Measurements from ENCODE around the gene DUS1L.

Gene DUS1L

GRCh38 chr17:82087961-82088837 lies 22.6 kb upstream of the DUS1L start:
- no peak for DNase-seq

DNA sequence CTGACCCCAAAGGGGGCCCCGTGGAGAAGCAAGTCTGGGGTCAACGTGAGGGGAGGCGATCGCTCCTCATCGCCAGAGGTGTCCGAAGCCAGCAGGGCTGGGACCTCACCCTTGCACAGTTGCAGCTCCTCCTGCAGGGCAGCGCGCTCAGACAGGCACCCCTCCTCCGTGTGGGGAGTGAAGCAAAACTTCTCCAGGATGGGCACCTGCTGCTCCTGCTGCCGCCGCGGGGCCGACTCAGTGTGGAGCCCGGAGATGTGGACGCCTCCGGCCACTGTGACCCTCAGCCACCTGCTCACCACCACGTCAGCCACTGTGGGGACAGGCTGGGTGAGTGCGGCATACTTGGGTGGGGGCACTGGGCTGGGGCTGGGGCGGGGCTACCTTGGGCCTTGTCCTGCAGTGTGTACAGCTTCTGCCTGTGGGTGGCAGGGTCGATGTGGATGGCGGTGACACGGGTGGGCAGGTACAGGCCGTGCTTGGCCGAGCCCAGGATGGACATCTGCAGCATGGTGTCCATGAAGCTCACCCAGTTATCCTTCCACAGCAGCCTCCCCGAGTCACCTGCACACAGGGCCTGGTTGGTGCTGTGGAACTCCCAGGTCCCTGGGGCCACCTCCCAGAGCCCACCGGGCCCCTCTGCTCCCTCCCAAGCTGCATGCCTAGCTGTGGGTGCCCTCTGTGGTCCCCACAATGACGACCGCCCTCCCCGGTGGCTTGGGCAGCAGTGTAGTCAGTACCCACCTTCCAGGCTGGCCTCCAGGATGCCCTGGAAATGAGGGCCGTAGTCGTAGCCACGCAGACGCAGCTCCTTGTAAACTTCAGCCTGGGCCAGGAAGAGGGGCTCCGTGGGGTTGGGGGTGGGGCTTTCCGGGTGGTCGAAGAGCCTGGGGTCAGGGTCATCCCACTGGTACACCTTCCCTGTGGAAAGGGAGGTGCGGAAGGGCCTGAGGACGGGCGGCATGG lies 21.6 kb upstream of the DUS1L start:
- DNase-seq = no peak

- no peak for DNase-seq
Observed at GRCh38 chr17:82085931-82086764, 20.5 kb upstream of the DUS1L start.

DNA sequence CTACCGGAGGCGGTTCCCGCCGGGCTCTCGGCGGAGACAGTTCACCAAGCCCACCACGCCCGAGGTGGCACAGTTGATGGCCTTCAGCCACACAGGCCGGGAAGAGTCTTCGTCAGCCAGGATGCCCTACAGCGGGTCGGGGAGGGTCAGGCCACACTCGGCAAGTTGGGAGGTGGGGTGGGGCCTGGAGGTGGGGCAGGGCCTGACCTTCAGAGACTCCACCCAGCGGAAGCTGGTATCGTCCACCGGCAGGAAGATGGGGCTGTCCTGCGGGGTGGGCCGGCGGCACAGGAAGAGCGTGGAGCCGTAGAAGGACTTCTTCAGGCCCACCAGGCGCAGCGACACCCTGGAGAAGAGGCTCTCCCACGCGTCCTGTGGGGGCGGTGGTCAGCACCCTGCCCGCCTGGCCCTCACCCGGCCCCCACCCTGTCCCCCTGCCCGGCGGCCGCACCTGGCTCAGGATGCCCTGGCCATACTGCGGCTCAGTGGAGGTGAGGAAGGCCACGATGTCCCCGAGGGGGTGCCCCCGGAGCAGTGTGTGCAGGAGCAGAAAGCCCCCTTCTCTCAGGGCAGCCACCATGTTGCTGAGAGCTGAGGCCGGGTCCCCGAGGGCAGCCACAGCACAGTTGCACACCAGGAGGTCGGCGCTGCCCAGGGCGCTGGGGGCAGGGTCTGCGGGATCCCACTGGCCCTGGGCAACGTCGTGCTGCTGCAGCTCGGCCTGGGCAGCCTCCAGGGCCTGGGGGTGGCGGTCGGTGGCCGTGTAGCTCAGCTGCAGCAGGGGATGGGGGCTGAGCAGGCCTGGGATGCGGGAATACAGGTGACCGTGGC lies 19.6 kb upstream of the DUS1L start:
- DNase-seq = no peak

GRCh38 chr17:82084373-82085030 lies 18.9 kb upstream of the DUS1L start:
- no peak for DNase-seq

GRCh38 chr17:82083533-82084359 lies 18.1 kb upstream of the DUS1L start:
- DNase-seq = no peak

DNA sequence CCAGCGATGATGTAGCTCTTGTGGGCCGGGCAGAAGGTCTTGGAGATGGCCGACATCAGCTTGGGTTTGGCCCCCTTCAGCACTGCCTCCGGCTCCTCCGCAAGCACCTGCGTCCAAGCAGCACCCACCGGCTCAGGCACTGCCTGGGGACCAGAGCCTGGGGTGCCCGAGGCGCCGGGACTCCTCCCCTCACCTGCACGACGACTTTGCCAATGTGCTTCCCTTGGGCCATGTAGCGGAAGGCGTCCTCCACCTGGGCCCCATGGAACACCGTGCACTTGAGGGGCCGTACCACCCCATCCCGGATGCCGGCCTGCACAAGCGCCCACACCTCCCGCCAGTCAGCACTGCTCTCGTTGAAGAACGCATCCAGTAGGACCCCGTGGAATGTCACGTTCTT lies 17.4 kb upstream of the DUS1L start:
- DNase-seq = no peak

DNA sequence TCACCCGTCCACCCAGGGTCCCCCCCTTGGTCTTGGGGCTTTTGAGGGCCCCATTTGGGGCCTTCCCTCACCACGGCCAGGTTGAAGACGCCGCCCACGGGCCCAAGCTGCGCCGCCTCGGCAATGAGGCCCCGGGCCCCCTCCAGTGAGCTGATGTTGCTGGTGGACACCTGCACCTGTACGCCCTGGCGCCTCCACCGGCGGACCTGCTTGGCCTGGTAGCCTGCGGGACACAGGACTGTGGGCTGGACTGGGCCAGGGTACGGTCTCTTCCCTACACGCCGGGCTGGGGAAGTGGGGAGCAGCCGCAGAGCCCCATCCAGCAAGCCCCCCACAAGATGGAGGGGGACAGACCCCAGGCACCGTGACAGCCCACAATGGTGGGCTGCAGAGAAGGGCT lies 16.9 kb upstream of the DUS1L start:
- no peak for DNase-seq

DNA sequence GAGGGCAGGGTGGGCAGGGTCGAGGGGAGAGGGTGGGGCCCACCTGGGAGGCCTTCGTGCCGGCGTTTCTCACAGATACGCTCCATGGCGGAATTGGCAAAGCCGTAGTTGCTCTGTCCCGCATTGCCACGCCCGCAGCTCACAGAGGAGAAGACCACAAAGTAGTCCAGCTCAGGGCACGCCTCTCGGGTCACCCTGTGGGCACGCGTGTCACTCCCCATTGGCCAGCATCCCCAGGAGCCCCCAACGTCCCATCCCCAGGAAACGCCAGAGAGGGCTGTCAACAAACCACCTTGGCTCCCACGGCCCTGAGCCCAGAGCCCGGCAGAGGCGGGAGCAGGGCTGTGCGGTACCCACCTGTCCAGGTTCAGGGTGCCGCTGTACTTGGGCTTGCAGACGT lies 16.4 kb upstream of the DUS1L start:
- DNase-seq = no peak

GRCh38 chr17:82081546-82081945 lies 15.9 kb upstream of the DUS1L start:
- no peak for DNase-seq

DNA sequence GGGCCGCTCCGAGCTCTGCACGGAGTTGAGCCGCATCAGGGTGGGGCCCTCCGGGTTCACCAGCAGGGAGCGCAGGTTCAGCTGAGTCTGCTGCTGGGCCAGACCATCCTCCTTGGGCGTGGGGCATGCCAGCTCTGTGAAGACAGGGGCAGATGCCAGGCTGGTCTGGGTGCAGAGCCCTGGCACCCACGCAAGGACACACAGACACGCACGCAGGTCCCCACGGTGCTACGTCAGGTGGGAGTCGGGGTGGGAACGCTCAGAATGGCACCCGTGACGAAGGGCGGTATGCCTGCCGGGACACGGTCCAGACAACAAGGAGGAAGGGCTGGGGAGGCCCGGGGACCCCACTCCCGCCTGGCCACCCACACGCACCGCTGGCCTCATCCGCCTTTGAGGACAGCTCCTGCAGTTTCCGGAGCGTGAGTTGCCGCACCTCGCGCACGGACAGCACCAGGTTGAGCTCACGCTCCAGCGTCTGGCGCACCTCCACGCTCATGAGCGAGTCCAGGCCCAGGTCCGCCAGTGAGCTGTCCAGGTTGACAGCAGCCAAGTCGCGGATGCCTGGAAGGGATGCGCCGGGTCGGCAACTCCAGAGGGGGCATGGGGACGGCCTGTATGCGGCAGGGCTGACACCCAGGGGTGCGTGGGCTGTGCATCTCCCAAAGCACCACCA lies 15.3 kb upstream of the DUS1L start:
- DNase-seq = no peak

DNA sequence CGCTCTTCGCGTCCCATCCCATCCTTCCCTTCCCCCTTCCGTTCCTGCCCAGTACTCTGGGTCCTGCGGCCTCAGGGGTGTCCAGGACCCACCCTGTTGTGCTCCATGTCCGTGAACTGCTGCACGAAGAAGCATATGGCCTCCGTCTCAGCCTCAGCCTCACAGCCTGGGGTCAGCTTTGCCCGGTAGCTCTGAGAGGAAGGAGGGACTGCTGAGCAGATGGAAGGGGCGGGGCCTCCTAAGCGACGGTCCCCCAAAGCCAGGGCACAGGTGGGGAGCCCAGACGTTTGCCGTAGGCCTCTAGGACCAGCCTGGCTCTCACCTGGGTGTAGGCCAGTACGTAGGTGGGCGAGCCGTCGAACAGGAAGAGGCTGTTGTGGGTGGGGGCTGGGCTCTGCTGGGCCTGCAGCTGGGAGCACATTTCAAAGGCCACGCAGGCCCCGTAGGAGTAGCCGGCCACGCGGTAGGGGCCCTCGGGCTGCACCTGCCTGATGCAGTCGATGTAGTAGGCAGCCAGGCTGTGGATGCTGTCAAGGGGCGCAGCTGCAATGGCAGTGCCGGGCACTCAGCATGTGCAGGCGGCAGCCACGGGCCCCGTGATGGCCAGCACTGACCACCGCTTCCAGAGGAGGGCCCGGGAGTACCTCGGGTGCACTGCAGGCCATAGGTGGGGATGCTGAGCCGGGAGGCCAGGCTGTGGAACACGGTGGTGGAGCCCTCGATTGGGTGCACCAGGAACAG lies 14.6 kb upstream of the DUS1L start:
- DNase-seq = no peak

GRCh38 chr17:82079001-82079677 lies 13.5 kb upstream of the DUS1L start:
- no peak for DNase-seq

DNA sequence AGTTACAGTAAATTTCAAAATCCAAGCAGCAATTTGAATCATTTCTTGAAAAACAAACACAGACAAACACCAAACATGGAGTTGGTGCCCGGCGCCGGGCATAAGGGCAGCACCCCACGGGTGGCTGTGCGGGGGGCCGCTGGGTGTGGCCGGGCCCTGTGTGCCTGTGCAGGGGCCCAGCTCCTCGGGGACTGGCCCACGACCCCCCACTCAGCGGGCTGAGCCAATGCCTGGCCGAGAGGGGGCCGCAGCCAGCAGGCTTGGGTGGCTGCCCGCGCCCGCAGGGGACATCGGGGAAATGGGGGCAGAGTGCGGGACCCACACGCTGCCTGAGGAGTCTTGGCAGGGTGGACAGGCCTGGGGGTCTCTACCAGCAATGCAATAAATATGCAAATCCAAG lies 12.8 kb upstream of the DUS1L start:
- no peak for DNase-seq

DNA sequence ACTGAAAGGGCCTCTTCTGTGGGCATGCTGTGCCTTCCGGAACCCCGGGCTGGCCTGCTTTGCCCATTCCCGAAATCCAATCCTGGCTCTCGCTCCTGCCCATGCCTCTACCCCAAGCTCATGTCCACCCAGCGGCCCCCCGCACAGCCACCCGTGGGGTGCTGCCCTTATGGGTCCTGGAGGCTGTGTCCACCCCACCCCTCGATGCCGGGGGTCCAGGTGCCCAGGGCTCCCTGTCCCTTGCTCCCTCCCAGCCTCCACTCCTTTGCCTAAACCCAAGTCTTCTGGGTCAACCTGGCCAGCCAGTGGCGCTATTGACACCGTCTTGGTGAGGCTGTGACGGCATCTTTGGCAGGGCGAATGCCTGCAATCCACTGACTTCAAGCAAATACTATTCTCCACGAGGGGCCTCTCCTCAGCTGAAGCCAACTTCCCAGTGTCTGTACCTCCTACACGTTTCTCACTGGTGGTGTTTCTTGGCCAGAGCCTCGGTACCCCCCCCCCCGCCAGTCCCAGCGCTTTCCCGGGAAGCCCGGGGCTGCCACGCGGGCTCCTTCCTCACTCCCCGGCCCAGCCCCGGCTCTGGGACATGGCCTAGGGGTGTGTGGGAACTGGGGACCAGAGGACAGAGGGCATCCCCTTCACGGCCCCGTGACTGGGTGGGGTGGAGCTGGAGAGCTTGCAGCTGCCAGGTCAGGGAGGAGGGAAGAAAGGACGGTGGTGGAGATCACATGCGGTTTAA lies 12.2 kb upstream of the DUS1L start:
- DNase-seq = no peak

GRCh38 chr17:82076785-82077591 lies 11.4 kb upstream of the DUS1L start:
- DNase-seq = no peak

Measured in NCI-H526 (cell line).